H9 (cell line): ENCODE results near the gene TFEB. TPM values are rescaled to one million over a fixed set of nuclear protein-coding genes. Genes with fewer than 3 reads are reported as not detected.

Experiments
- DNase-seq: peaks from one replicate; pipeline ENCODE4 v3.0.0-alpha.2; 2017
- H2AFZ ChIP-seq: one replicate; pipeline ENCODE4 v1.6.1; 2013; ENCODE audit warnings: mild to moderate bottlenecking, low read length, control low read depth, moderate library complexity
- H2AK5ac ChIP-seq: 2 replicates; pipeline ENCODE4 v1.6.1; 2013; ENCODE audit warnings: low read length, control low read depth, mixed read lengths; ENCODE audit not compliant: insufficient read length
- H2BK120ac ChIP-seq: one replicate; pipeline ENCODE4 v1.6.1; 2013; ENCODE audit warnings: low read depth, mild to moderate bottlenecking, low read length, control low read depth, inconsistent platforms; ENCODE audit not compliant: poor library complexity, severe bottlenecking
- H2BK12ac ChIP-seq: 2 replicates; pipeline ENCODE4 v1.6.1; 2013; ENCODE audit warnings: low read length, control low read depth, mixed read lengths, low read depth; ENCODE audit not compliant: insufficient read length
- H2BK15ac ChIP-seq: 2 replicates; pipeline ENCODE4 v1.6.1; 2013; ENCODE audit warnings: low read depth, low read length, control low read depth
- H2BK20ac ChIP-seq: one replicate; pipeline ENCODE4 v1.6.1; 2013; ENCODE audit warnings: low read depth, mild to moderate bottlenecking, low read length, control low read depth, inconsistent platforms; ENCODE audit not compliant: poor library complexity, severe bottlenecking
- H2BK5ac ChIP-seq: 2 replicates; pipeline ENCODE4 v1.6.1; 2013; ENCODE audit warnings: low read length, control low read depth, mixed read lengths; ENCODE audit not compliant: insufficient read length
- H3K14ac ChIP-seq: 2 replicates; pipeline ENCODE4 v1.6.1; 2013; ENCODE audit warnings: low read length, control low read depth; ENCODE audit not compliant: insufficient read depth
- H3K18ac ChIP-seq: 2 replicates; pipeline ENCODE4 v1.6.1; 2013; ENCODE audit warnings: low read depth, mild to moderate bottlenecking, mixed read lengths, low read length, control low read depth; ENCODE audit not compliant: insufficient read length
- H3K23ac ChIP-seq: 2 replicates; pipeline ENCODE4 v1.6.1; 2013; ENCODE audit warnings: low read length, control low read depth, mixed read lengths, low read depth; ENCODE audit not compliant: insufficient read length
- H3K23me2 ChIP-seq: 2 replicates; pipeline ENCODE4 v1.6.1; 2013; ENCODE audit warnings: low read depth, mild to moderate bottlenecking, mixed read lengths, low read length, control low read depth; ENCODE audit not compliant: insufficient read length, poor library complexity, severe bottlenecking
- H3K27ac ChIP-seq: 2 replicates; pipeline ENCODE4 v1.5.1; 2013; ENCODE audit warnings: low read length, control low read depth, mixed read lengths, low read depth; ENCODE audit not compliant: insufficient read length
- H3K27me3 ChIP-seq: 2 replicates; pipeline ENCODE4 v1.6.1; 2013; ENCODE audit warnings: low read length, control low read depth, inconsistent platforms; ENCODE audit not compliant: insufficient read depth
- H3K4ac ChIP-seq: 2 replicates; pipeline ENCODE4 v1.6.1; 2013; ENCODE audit warnings: low read depth, mild to moderate bottlenecking, control low read depth, inconsistent platforms, low read length, moderate library complexity
- H3K4me1 ChIP-seq: 2 replicates; pipeline ENCODE4 v1.6.1; 2013; ENCODE audit warnings: low read length, control low read depth, inconsistent platforms; ENCODE audit not compliant: insufficient read depth
- H3K4me2 ChIP-seq: 2 replicates; pipeline ENCODE4 v1.6.1; 2013; ENCODE audit warnings: low read length, control low read depth, mixed read lengths; ENCODE audit not compliant: insufficient read length, insufficient read depth
- H3K56ac ChIP-seq: 2 replicates; pipeline ENCODE4 v1.6.1; 2013; ENCODE audit warnings: low read depth, mild to moderate bottlenecking, mixed read lengths, low read length, control low read depth; ENCODE audit not compliant: insufficient read length
- H3K79me1 ChIP-seq: 2 replicates; pipeline ENCODE4 v1.6.1; 2013; ENCODE audit warnings: low read depth, mild to moderate bottlenecking, moderate library complexity, low read length, control low read depth, inconsistent platforms; ENCODE audit not compliant: insufficient read depth, poor library complexity, severe bottlenecking
- H3K79me2 ChIP-seq: 2 replicates; pipeline ENCODE4 v1.6.1; 2013; ENCODE audit warnings: low read length, control low read depth, inconsistent platforms; ENCODE audit not compliant: insufficient read depth
- H3K9ac ChIP-seq: 2 replicates; pipeline ENCODE4 v1.6.1; 2013; ENCODE audit warnings: low read length, control low read depth, mixed read lengths; ENCODE audit not compliant: insufficient read length; ENCODE audit errors: extremely low read depth
- H3K9me3 ChIP-seq: one replicate; pipeline ENCODE4 v1.6.1; 2013; ENCODE audit warnings: low read depth, low read length, inconsistent platforms; ENCODE audit not compliant: control insufficient read depth
- H3T11ph ChIP-seq: one replicate; pipeline ENCODE4 v1.6.1; 2013; ENCODE audit warnings: mild to moderate bottlenecking, low read length, control low read depth, inconsistent platforms
- H4K20me1 ChIP-seq: one replicate; pipeline ENCODE4 v1.6.1; 2013; ENCODE audit not compliant: control insufficient read depth, insufficient read length, insufficient read depth
- H4K5ac ChIP-seq: 2 replicates; pipeline ENCODE4 v1.6.1; 2013; ENCODE audit warnings: low read depth, mild to moderate bottlenecking, mixed read lengths, low read length, control low read depth; ENCODE audit not compliant: insufficient read length
- H4K8ac ChIP-seq: replicated peaks from 2 replicates; pipeline ENCODE4 v1.6.1; 2013; ENCODE audit warnings: low read length, control low read depth, mixed read lengths, low read depth; ENCODE audit not compliant: insufficient read length
- H4K91ac ChIP-seq: 2 replicates; pipeline ENCODE4 v1.6.1; 2013; ENCODE audit warnings: low read depth, mild to moderate bottlenecking, moderate library complexity, mixed read lengths, low read length, control low read depth; ENCODE audit not compliant: insufficient read length
- H3K27ac Mint-ChIP-seq, 3 experiments: 2 replicates in 2 of 3; 3 replicates in 1 of 3; pipeline ENCODE4 v1.8.0; 2020 to 2021; ENCODE audit warnings: mixed read lengths in 3 of 3, mild to moderate bottlenecking in 1 of 3, moderate library complexity in 1 of 3
- H3K27me3 Mint-ChIP-seq: 2 replicates; pipeline ENCODE4 v1.8.0; 2021; ENCODE audit warnings: low read depth, mild to moderate bottlenecking, moderate library complexity, mixed read lengths
- H3K36me3 Mint-ChIP-seq, 3 experiments: 2 replicates in 2 of 3; 3 replicates in 1 of 3; pipeline ENCODE4 v1.8.0; 2020 to 2021; ENCODE audit warnings: low read depth in 3 of 3, mixed read lengths in 3 of 3; ENCODE audit not compliant: insufficient read depth in 1 of 3
- H3K4me1 Mint-ChIP-seq, 2 experiments: 2 replicates each; pipeline ENCODE4 v1.8.0; 2020; ENCODE audit warnings: mixed read lengths in 2 of 2
- H3K4me3 Mint-ChIP-seq, 2 experiments: 2 replicates in 1 of 2; 3 replicates in 1 of 2; pipeline ENCODE4 v1.8.0; 2020 to 2021; ENCODE audit warnings: mild to moderate bottlenecking in 2 of 2, mixed read lengths in 2 of 2, moderate library complexity in 1 of 2
- H3K9me3 Mint-ChIP-seq, 2 experiments: 2 replicates in 1 of 2; 3 replicates in 1 of 2; pipeline ENCODE4 v1.8.0; 2020; ENCODE audit warnings: mild to moderate bottlenecking in 2 of 2, mixed read lengths in 2 of 2, moderate library complexity in 1 of 2
- WGBS: extraction: QIAGEN DNeasy Blood & Tissue Kit; methylation state at CpG from one replicate; pipeline ENCODE4 v1.1.7; 2013; ENCODE audit warnings: missing lambda C conversion rate, low lambda C conversion rate, mixed read lengths; ENCODE audit not compliant: insufficient read length; ENCODE audit errors: extremely low coverage; 5-methylcytosine and 5-hydroxymethylcytosine counted together
- total RNA-seq: library from RNA; stranded (reverse); gene quantifications from 2 replicates; pipeline ENCODE4 v1.2.1, GENCODE V29; 2021
- TF ChIP-seq, protein P1 (sequence below): fragments of 200-600 bp; sonication (generic); conservative IDR thresholded peaks from 3 replicates; pipeline ENCODE4 v1.8.0; 2021; ENCODE audit warnings: antibody characterized with exemption, mild to moderate bottlenecking

Gene TFEB
- total RNA-seq, 1 experiment from 2014 or later: 1.2 TPM

DNA sequence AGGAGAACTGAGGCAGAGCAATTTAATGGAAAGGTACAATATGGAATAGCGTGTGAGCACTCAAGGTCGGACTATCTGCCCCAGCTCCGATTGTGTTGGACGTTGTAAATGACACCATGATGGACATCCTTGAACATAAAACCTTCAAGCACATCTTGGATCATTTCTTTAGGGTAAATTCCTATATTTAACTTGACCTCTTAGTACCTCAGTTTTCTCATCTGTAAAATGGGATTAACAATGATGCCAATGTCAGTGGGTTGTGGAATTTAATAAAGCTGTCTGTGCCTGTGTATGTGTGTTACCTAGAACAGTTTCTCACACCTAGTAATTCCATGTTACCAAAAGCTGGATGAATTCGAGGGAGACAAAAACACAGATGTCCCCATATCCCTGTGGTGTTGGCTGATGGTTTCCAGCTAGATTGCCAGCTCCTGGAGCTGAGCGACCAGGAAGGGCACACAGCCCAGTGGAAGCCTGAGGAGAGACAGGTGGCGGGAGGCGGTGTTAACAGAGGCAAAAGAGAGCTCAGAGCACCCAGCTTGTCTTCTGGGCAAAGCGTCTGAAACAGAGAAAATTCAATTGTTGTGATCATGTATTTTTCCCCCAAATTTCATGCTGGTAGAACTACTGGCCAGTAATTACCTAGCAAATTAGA lies 64.6 kb downstream of the TFEB start:
- no peaks in the 10 kb centered on the region for H4K20me1 ChIP-seq
- no peak overlapping the region for H4K91ac ChIP-seq
- H2AK5ac ChIP-seq: no peak overlapping the region
- H3K14ac ChIP-seq: no peak overlapping the region
- H3K4me2 ChIP-seq: no peak overlapping the region
- no peak overlapping the region for H4K8ac ChIP-seq
- Mint-ChIP-seq H3K4me1 (peaks cover 7 to 22% of the 10 kb centered on the region in 2 experiments), H3K27ac (no peak overlapping the region), H3K4me3 (no peak overlapping the region), H3K36me3 (no peaks in the 10 kb centered on the region), H3K9me3 (peaks cover 6 to 10% of the 10 kb centered on the region in 2 experiments; a peak in 4 of 5 replicates), H3K27me3 (peaks cover 53% of the 10 kb centered on the region)
- no peak overlapping the region for H3K18ac ChIP-seq
- H3K27ac ChIP-seq: no peak overlapping the region
- no peak for DNase-seq
- no peak overlapping the region for H2AFZ ChIP-seq
- no peaks in the 10 kb centered on the region for H3K9me3 ChIP-seq
- WGBS: no CpG with 5 or more reads among the region's 9 CpGs
- H3K27me3 ChIP-seq: no peaks in the 10 kb centered on the region
- no peak overlapping the region for H4K5ac ChIP-seq
- no peak overlapping the region for H2BK5ac ChIP-seq
- H3K23me2 ChIP-seq: no peaks in the 10 kb centered on the region
- no peak overlapping the region for H3K9ac ChIP-seq
- H3K79me2 ChIP-seq: no peaks in the 10 kb centered on the region
- no peak overlapping the region for H2BK120ac ChIP-seq
- TF ChIP-seq, protein P1, sequence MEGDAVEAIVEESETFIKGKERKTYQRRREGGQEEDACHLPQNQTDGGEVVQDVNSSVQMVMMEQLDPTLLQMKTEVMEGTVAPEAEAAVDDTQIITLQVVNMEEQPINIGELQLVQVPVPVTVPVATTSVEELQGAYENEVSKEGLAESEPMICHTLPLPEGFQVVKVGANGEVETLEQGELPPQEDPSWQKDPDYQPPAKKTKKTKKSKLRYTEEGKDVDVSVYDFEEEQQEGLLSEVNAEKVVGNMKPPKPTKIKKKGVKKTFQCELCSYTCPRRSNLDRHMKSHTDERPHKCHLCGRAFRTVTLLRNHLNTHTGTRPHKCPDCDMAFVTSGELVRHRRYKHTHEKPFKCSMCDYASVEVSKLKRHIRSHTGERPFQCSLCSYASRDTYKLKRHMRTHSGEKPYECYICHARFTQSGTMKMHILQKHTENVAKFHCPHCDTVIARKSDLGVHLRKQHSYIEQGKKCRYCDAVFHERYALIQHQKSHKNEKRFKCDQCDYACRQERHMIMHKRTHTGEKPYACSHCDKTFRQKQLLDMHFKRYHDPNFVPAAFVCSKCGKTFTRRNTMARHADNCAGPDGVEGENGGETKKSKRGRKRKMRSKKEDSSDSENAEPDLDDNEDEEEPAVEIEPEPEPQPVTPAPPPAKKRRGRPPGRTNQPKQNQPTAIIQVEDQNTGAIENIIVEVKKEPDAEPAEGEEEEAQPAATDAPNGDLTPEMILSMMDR: no peak
- H3T11ph ChIP-seq: no peak overlapping the region
- no peaks in the 10 kb centered on the region for H3K79me1 ChIP-seq
- no peak overlapping the region for H3K56ac ChIP-seq
- no peak overlapping the region for H3K4ac ChIP-seq
- H2BK15ac ChIP-seq: no peak overlapping the region
- no peak overlapping the region for H2BK12ac ChIP-seq
- no peaks in the 10 kb centered on the region for H3K4me1 ChIP-seq
- no peak overlapping the region for H2BK20ac ChIP-seq
- no peak overlapping the region for H3K23ac ChIP-seq
